GM19351 (cell line): Measurements from ENCODE around the gene TYMS.

Experiments used
- ATAC-seq: cut with Tn5 transposase; IDR thresholded peaks from one replicate; pipeline ENCODE4 v1.9.1; 2021; ENCODE audit warnings: mild to moderate bottlenecking, moderate library complexity; ENCODE audit not compliant: unreplicated experiment

The TYMS gene

GRCh38 chr18:657311-658000 lies at the start of gene TYMS:
Gene TYMS (plus strand): TSS chr18:657653. CDS start chr18:657743, 90 bp downstream.
- peak; percentile 39 for ATAC-seq

GRCh38 chr18:607930-608329 lies 49.5 kb upstream of the TYMS start:
- no peak for ATAC-seq

- ATAC-seq, result no peak
Measured at GRCh38 chr18:610214-610928, 47.1 kb upstream of the TYMS start.

- no peak for ATAC-seq
Measured at GRCh38 chr18:612156-612555, 45.3 kb upstream of the TYMS start.

GRCh38 chr18:614193-614592 lies 43.3 kb upstream of the TYMS start:
- no peak for ATAC-seq

GRCh38 chr18:615092-615521 lies 42.3 kb upstream of the TYMS start:
- ATAC-seq, result no peak

GRCh38 chr18:615773-616172 lies 41.7 kb upstream of the TYMS start:
- no peak for ATAC-seq

GRCh38 chr18:616380-616995 lies 41.0 kb upstream of the TYMS start:
- peak; percentile 75 for ATAC-seq

- no peak for ATAC-seq
Measured at GRCh38 chr18:617970-618504, 39.4 kb upstream of the TYMS start.

GRCh38 chr18:618618-619017 lies 38.8 kb upstream of the TYMS start:
- ATAC-seq, result no peak

- no peak for ATAC-seq
Measured at GRCh38 chr18:621291-622043, 36.0 kb upstream of the TYMS start.

- ATAC-seq, result no peak
Measured at GRCh38 chr18:622289-622688, 35.2 kb upstream of the TYMS start.

- ATAC-seq, result peak; percentile 71
Measured at GRCh38 chr18:623761-624620, 33.5 kb upstream of the TYMS start.

GRCh38 chr18:627231-627630 lies 30.2 kb upstream of the TYMS start:
- ATAC-seq, result no peak

- ATAC-seq, result no peak
Measured at GRCh38 chr18:629269-630150, 27.9 kb upstream of the TYMS start.

GRCh38 chr18:631560-631959 lies 25.9 kb upstream of the TYMS start:
- ATAC-seq, result no peak

GRCh38 chr18:634551-635045 lies 22.9 kb upstream of the TYMS start:
- ATAC-seq, result no peak

- no peak for ATAC-seq
Measured at GRCh38 chr18:635171-635570, 22.3 kb upstream of the TYMS start.

- no peak for ATAC-seq
Measured at GRCh38 chr18:641224-641623, 16.2 kb upstream of the TYMS start.
